Measurements from ENCODE around the gene ARMC2.

GRCh38 chr6:108946695-108947094 lies 98.5 kb downstream of the ARMC2 start:
- TF ChIP-seq CTCF (conservative IDR thresholded peaks at IDR 0.05; ENCODE audit: low read length) (no peak), EZH2phosphoT487 (IDR thresholded peaks at IDR 0.05; ENCODE audit: borderline replicate concordance, low read depth, low read length) (no peak)

All from OCI-LY7 (cell line).